ENCODE results near the gene RNF128.
"Not testable (repeated sequence)": the region's sequence is repeated elsewhere in the genome, so short reads cannot be mapped to it uniquely, and the experiment has no call there.

The RNF128 gene

GRCh38 chrX:106751407-106751806 is 24.9 kb downstream of the RNF128 start:
- H3K36me3 ChIP-seq, result no peaks in the 10 kb centered on the region
- no peaks in the 10 kb centered on the region for H3K4me1 ChIP-seq
- H3K4me3 ChIP-seq, result no peak overlapping the region
- no peaks in the 10 kb centered on the region for H3K27me3 ChIP-seq
- peaks cover 0 to 7% (median 0%) of the 10 kb centered on the region in 3 donors for H3K9me3 ChIP-seq
- DNase-seq, result no peak
- intact Hi-C loops (cut with DNase I; ENCODE audit: low total_unique reads), result no loop called here
- H3K27ac ChIP-seq, result no peak overlapping the region
- TF ChIP-seq, protein P1, sequence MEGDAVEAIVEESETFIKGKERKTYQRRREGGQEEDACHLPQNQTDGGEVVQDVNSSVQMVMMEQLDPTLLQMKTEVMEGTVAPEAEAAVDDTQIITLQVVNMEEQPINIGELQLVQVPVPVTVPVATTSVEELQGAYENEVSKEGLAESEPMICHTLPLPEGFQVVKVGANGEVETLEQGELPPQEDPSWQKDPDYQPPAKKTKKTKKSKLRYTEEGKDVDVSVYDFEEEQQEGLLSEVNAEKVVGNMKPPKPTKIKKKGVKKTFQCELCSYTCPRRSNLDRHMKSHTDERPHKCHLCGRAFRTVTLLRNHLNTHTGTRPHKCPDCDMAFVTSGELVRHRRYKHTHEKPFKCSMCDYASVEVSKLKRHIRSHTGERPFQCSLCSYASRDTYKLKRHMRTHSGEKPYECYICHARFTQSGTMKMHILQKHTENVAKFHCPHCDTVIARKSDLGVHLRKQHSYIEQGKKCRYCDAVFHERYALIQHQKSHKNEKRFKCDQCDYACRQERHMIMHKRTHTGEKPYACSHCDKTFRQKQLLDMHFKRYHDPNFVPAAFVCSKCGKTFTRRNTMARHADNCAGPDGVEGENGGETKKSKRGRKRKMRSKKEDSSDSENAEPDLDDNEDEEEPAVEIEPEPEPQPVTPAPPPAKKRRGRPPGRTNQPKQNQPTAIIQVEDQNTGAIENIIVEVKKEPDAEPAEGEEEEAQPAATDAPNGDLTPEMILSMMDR (IDR thresholded peaks at IDR 0.05), result no peak

- Histone ChIP-seq H3K4me1 (no peaks in the 10 kb centered on the region), H3K9me3 (peaks cover 0 to 7% (median 0%) of the 10 kb centered on the region in 3 donors), H3K27me3 (no peaks in the 10 kb centered on the region), H3K4me3 (no peak overlapping the region), H3K36me3 (no peaks in the 10 kb centered on the region), H3K27ac (no peak overlapping the region)
- no peak for DNase-seq
- TF ChIP-seq, protein P1 (IDR thresholded peaks at IDR 0.05), result no peak
- intact Hi-C loops (cut with DNase I; ENCODE audit: low total_unique reads), result no loop called here
Observed at GRCh38 chrX:106752101-106752678, 25.7 kb downstream of the RNF128 start.

DNA sequence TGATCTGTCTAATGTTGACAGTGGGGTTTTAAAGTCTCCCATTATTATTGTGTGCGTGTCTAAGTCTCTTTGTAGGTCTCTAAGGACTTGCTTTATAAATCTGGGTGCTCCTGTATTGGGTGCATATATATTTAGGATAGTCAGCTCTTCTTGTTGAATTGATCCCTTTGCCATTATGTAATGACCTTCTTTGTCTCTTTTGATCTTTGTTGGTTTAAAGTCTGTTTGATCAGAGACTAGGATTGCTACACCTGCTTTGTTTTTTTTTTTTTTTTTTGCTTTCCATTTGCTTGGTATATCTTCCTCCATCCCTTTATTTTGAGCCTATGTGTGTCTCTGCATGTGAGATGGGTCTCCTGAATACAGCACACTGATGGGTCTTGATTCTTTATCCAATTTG is 42.8 kb downstream of the RNF128 start:
- H3K9me3 ChIP-seq; H3K27me3 ChIP-seq; H3K4me1 ChIP-seq; H3K36me3 ChIP-seq; H3K27ac ChIP-seq; H3K4me3 ChIP-seq; DNase-seq; intact Hi-C loops (cut with DNase I; ENCODE audit: low total_unique reads): not testable (repeated sequence)

DNA sequence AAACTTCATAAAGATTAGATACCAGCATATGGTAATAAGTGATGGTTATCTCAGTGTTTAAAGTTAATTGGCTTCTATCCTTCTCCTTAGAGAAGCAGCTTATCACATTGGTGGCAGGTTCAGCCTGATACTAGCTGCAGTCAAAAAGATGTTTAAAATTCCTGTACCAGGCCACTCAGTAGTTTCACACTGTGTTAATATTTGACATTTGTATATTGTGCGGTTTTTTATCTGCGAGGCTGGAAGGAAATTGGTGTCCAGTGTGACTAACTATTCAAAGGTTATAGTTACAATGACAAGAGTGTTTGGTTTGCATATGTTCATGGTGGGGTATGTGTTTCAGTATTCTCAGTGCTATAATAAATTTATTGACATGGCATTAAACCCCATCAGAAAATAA is 48.5 kb downstream of the RNF128 start:
- H3K27ac ChIP-seq, result no peak overlapping the region
- H3K4me1 ChIP-seq, result no peaks in the 10 kb centered on the region
- H3K27me3 ChIP-seq, result no peaks in the 10 kb centered on the region
- no peak for DNase-seq
- TF ChIP-seq, protein P1 (IDR thresholded peaks at IDR 0.05), result no peak
- H3K9me3 ChIP-seq, result peaks cover 0 to 3% (median 0%) of the 10 kb centered on the region in 3 donors
- no peaks in the 10 kb centered on the region for H3K36me3 ChIP-seq
- intact Hi-C loops (cut with DNase I; ENCODE audit: low total_unique reads), result no loop called here
- H3K4me3 ChIP-seq, result no peak overlapping the region

DNA sequence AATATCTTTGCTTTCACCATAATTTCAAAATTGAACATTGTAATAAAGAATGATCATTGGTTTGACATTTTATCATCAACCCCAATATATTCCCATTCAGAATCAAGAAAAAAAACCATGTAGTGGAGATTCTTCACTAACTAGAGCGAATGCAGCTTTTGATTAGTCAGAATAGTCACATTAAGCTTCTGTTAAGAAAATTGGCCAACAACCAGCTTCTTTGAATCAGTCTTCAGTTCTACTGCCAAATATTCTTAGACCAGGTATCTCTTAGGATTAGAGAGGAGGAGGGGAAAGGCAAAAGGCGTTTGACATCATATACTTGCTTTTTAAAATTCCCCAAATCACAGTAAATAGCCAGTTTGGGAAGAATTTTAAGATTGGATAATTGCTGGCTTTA is 53.8 kb downstream of the RNF128 start:
- Histone ChIP-seq H3K27me3 (no peaks in the 10 kb centered on the region), H3K27ac (no peak overlapping the region), H3K36me3 (no peaks in the 10 kb centered on the region), H3K4me1 (no peaks in the 10 kb centered on the region), H3K9me3 (no peaks in the 10 kb centered on the region), H3K4me3 (no peak overlapping the region)
- intact Hi-C loops (cut with DNase I; ENCODE audit: low total_unique reads), result no loop called here
- TF ChIP-seq, protein P1 (IDR thresholded peaks at IDR 0.05), result no peak
- DNase-seq, result no peak

- no peaks in the 10 kb centered on the region for H3K27me3 ChIP-seq
- intact Hi-C loops (cut with DNase I; ENCODE audit: low total_unique reads), result no loop called here
- H3K36me3 ChIP-seq, result no peaks in the 10 kb centered on the region
- H3K9me3 ChIP-seq, result no peaks in the 10 kb centered on the region
- TF ChIP-seq, protein P1 (IDR thresholded peaks at IDR 0.05), result no peak
- H3K27ac ChIP-seq, result no peak overlapping the region
- no peak for DNase-seq
- no peak overlapping the region for H3K4me3 ChIP-seq
- no peaks in the 10 kb centered on the region for H3K4me1 ChIP-seq
Observed at GRCh38 chrX:106780664-106781377, 54.3 kb downstream of the RNF128 start.
